H1 (cell line): ENCODE data around the gene CTU1. TPM values are rescaled to one million over a fixed set of nuclear protein-coding genes. Genes with fewer than 3 reads are reported as not detected.

Experiments
- CTCF ChIA-PET: fragments of 300-600 bp; sonication (Branson Sonifier 250); formaldehyde crosslinking; loops from one replicate; lab custom pipeline; 2021; ENCODE audit not compliant: partially characterized antibody; lab: Charles Lee
- POLR2A ChIA-PET: fragments of 300-600 bp; sonication (Branson Sonifier 250); formaldehyde crosslinking; loops from one replicate; lab custom pipeline; 2021; ENCODE audit warnings: inconsistent platforms; ENCODE audit not compliant: partially characterized antibody; lab: Charles Lee
- DNase-seq, 2 experiments: peaks; one replicate each; pipeline versions ENCODE4 v3.0.0 to v3.0.0-alpha.2; 2010 to 2022; ENCODE audit warnings: low spot score in 2 of 2, low read depth in 1 of 2, mixed read lengths in 1 of 2
- FAIRE-seq: peaks from 2 replicates; lab custom pipeline; 2011; peaks lifted over from hg19 to GRCh38; lab: Jason Lieb, UNC
- H2AFZ ChIP-seq: 2 replicates; pipeline ENCODE4 v1.8.1; 2012; ENCODE audit warnings: low read length, inconsistent platforms
- H2AK5ac ChIP-seq: 2 replicates; pipeline ENCODE4 v1.6.1; 2013; ENCODE audit warnings: low read depth, low read length
- H2BK120ac ChIP-seq: replicated peaks from 2 replicates; pipeline ENCODE3; 2013; ENCODE audit warnings: low read depth, low read length, inconsistent platforms
- H2BK12ac ChIP-seq: 2 replicates; pipeline ENCODE4 v1.6.1; 2013; ENCODE audit warnings: low read depth, low read length
- H2BK15ac ChIP-seq: 2 replicates; pipeline ENCODE4 v1.6.1; 2013; ENCODE audit warnings: low read length
- H2BK20ac ChIP-seq: 2 replicates; pipeline ENCODE4 v1.6.1; 2013; ENCODE audit warnings: low read length
- H2BK5ac ChIP-seq: 2 replicates; pipeline ENCODE4 v1.6.1; 2013; ENCODE audit warnings: low read depth, low read length
- H3K14ac ChIP-seq: 2 replicates; pipeline ENCODE4 v1.6.1; 2013; ENCODE audit warnings: inconsistent platforms; ENCODE audit not compliant: insufficient read length
- H3K18ac ChIP-seq: 2 replicates; pipeline ENCODE4 v1.6.1; 2013; ENCODE audit warnings: low read length; ENCODE audit errors: extremely low read depth
- H3K23ac ChIP-seq: 2 replicates; pipeline ENCODE4 v1.6.1; 2013; ENCODE audit warnings: inconsistent platforms; ENCODE audit not compliant: insufficient read length
- H3K23me2 ChIP-seq: 2 replicates; pipeline ENCODE4 v1.6.1; 2013; ENCODE audit warnings: low read depth, low read length
- H3K27ac ChIP-seq: 2 replicates; pipeline ENCODE4 v1.6.1; 2011; ENCODE audit warnings: low read depth, low read length, inconsistent platforms
- H3K27me3 ChIP-seq, 4 experiments: replicated peaks in 1 of 4; 1 replicate in 1 of 4; 2 replicates in 3 of 4; pipeline versions ENCODE4 v1.6.1 to v1.8.1; 2011 to 2013; ENCODE audit warnings: low read length in 3 of 4, mild to moderate bottlenecking in 3 of 4, inconsistent platforms in 2 of 4, mixed read lengths in 2 of 4, moderate library complexity in 1 of 4; ENCODE audit not compliant: control insufficient read depth in 3 of 4, insufficient read depth in 3 of 4; ENCODE audit errors: extremely low read depth in 1 of 4
- H3K36me3 ChIP-seq, 4 experiments: 2 replicates each; pipeline versions ENCODE4 v1.6.1 to v1.8.1; 2011 to 2013; ENCODE audit warnings: mild to moderate bottlenecking in 4 of 4, low read length in 3 of 4, moderate library complexity in 2 of 4, control low read depth in 1 of 4, inconsistent platforms in 1 of 4; ENCODE audit not compliant: insufficient read depth in 4 of 4, control insufficient read depth in 2 of 4
- H3K4ac ChIP-seq: replicated peaks from 2 replicates; pipeline ENCODE3; 2013; ENCODE audit warnings: low read length, low read depth, mixed read lengths, inconsistent platforms; ENCODE audit not compliant: insufficient read length
- H3K4me1 ChIP-seq, 4 experiments: replicated peaks in 1 of 4; 1 replicate in 1 of 4; 2 replicates in 3 of 4; pipeline versions ENCODE4 v1.6.1 to v1.8.1; 2011 to 2013; ENCODE audit warnings: low read length in 3 of 4, inconsistent platforms in 2 of 4, mixed read lengths in 1 of 4; ENCODE audit not compliant: insufficient read depth in 4 of 4, control insufficient read depth in 3 of 4
- H3K4me2 ChIP-seq, 2 experiments: 2 replicates each; pipeline versions ENCODE4 v1.6.1 to v1.8.1; 2011 to 2013; ENCODE audit warnings: low read depth in 2 of 2, low read length in 2 of 2, control low read depth in 1 of 2, inconsistent platforms in 1 of 2, mild to moderate bottlenecking in 1 of 2; ENCODE audit not compliant: insufficient read depth in 1 of 2
- H3K4me3 ChIP-seq, 4 experiments: fragments of 200-600, 300-600 bp in 1 of 4; sonication (generic), shearing (Covaris generic), sonication (Bioruptor Twin) in 1 of 4; 2 replicates each; pipeline versions ENCODE4 v1.5.1 to v1.8.1; 2011 to 2016; ENCODE audit warnings: low read length in 4 of 4, low read depth in 3 of 4, control low read depth in 2 of 4, inconsistent platforms in 2 of 4, mild to moderate bottlenecking in 2 of 4, mixed read lengths in 1 of 4, moderate library complexity in 1 of 4; ENCODE audit not compliant: insufficient read depth in 2 of 4; ENCODE audit errors: extremely low read depth in 1 of 4
- H3K56ac ChIP-seq: replicated peaks from 2 replicates; pipeline ENCODE3; 2013; ENCODE audit warnings: low read depth, mild to moderate bottlenecking, mixed read lengths, low read length, inconsistent platforms; ENCODE audit not compliant: insufficient read length
- H3K79me1 ChIP-seq: 2 replicates; pipeline ENCODE4 v1.6.1; 2013; ENCODE audit warnings: low read depth, low read length, control low read depth
- H3K79me2 ChIP-seq, 2 experiments: 2 replicates each; pipeline versions ENCODE4 v1.6.1 to v1.8.1; 2012 to 2013; ENCODE audit warnings: low read length in 2 of 2, mild to moderate bottlenecking in 2 of 2, inconsistent platforms in 1 of 2; ENCODE audit not compliant: insufficient read depth in 2 of 2, control insufficient read depth in 1 of 2
- H3K9ac ChIP-seq, 4 experiments: replicated peaks in 1 of 4; 1 replicate in 1 of 4; 2 replicates in 3 of 4; pipeline versions ENCODE4 v1.6.1 to v1.8.1; 2011 to 2013; ENCODE audit warnings: low read depth in 3 of 4, low read length in 3 of 4, control low read depth in 2 of 4, mild to moderate bottlenecking in 2 of 4, moderate library complexity in 2 of 4, inconsistent platforms in 1 of 4; ENCODE audit errors: extremely low read depth in 1 of 4
- H3K9me3 ChIP-seq, 2 experiments: 2 replicates each; pipeline versions ENCODE4 v1.6.1 to v1.8.1; 2012 to 2013; ENCODE audit warnings: mild to moderate bottlenecking in 2 of 2, moderate library complexity in 2 of 2, control low read depth in 1 of 2, inconsistent platforms in 1 of 2, low read depth in 1 of 2, low read length in 1 of 2, mixed read lengths in 1 of 2; ENCODE audit not compliant: insufficient read depth in 2 of 2
- H4K20me1 ChIP-seq, 2 experiments: replicated peaks in 1 of 2; 2 replicates each; pipeline versions ENCODE3 to v1.8.1; 2011 to 2013; ENCODE audit warnings: inconsistent platforms in 2 of 2, low read length in 2 of 2, mild to moderate bottlenecking in 1 of 2; ENCODE audit not compliant: insufficient read depth in 2 of 2, control insufficient read depth in 1 of 2
- H4K5ac ChIP-seq: 2 replicates; pipeline ENCODE4 v1.6.1; 2013; ENCODE audit warnings: low read length, low read depth, mixed read lengths, inconsistent platforms; ENCODE audit not compliant: insufficient read length
- H4K8ac ChIP-seq: 2 replicates; pipeline ENCODE4 v1.8.0; 2013; ENCODE audit warnings: mild to moderate bottlenecking, moderate library complexity, low read length, inconsistent platforms; ENCODE audit not compliant: insufficient read depth; ENCODE audit errors: extremely low read depth
- H4K91ac ChIP-seq: replicated peaks from 2 replicates; pipeline ENCODE3; 2013; ENCODE audit warnings: low read length, mixed read lengths, inconsistent platforms; ENCODE audit not compliant: insufficient read length
- HDAC2 ChIP-seq, 2 experiments: fragments of 300-600 bp in 1 of 2; sonication (generic) in 1 of 2; IDR thresholded peaks; 2 replicates each; pipeline ENCODE4 v1.6.1; 2011 to 2012; ENCODE audit warnings: low read depth in 2 of 2, low read length in 2 of 2, mild to moderate bottlenecking in 2 of 2, moderate library complexity in 2 of 2, borderline replicate concordance in 1 of 2, inconsistent platforms in 1 of 2
- RFX5 ChIP-seq: IDR thresholded peaks from 2 replicates; pipeline ENCODE4 v1.6.1; 2011; ENCODE audit warnings: low read depth, low read length, improper control_type of control experiment, borderline replicate concordance
- TAF1 ChIP-seq: IDR thresholded peaks from 2 replicates; pipeline ENCODE4 v1.6.1; 2011; ENCODE audit warnings: mild to moderate bottlenecking, low read depth, low read length
- WGBS, 2 experiments: shearing (Covaris generic) in 1 of 2; methylation state at CpG; one replicate each; pipeline versions ENCODE4 v1.1.6 to v1.1.7; 2013 to 2015; ENCODE audit warnings: low lambda C conversion rate in 2 of 2, mixed read lengths in 2 of 2, inconsistent platforms in 1 of 2, low coverage in 1 of 2, missing lambda C conversion rate in 1 of 2; ENCODE audit not compliant: insufficient replicate concordance in 2 of 2, insufficient coverage in 1 of 2, insufficient read length in 1 of 2; ENCODE audit errors: extremely low coverage in 1 of 2, missing lambda C conversion rate in 1 of 2; 5-methylcytosine and 5-hydroxymethylcytosine counted together
- polyA plus RNA-seq, 7 experiments: library from polyadenylated mRNA; depleted of rRNA in 3 of 7; stranded (reverse) in 5 of 7; unstranded in 2 of 7; fragments of >200 nt in 5 of 7; fragments of 200-250 nt in 2 of 7; gene quantifications; 1 replicate in 5 of 7; 2 replicates in 1 of 7; 4 replicates in 1 of 7; pipeline versions ENCODE4 v1.2.1 to v1.2.3, GENCODE V29; 2011 to 2013; ENCODE audit warnings: missing spikeins in 2 of 7, mixed read lengths in 2 of 7
- total RNA-seq: library from RNA; stranded (reverse); fragmentation: NEBNext Ultra II Directional; extraction: Animal tissue kit (Norgen Biotek cat#: 25700); gene quantifications from 2 replicates; pipeline ENCODE4 v1.2.1, GENCODE V29; 2021

CTU1 gene
- total and polyA plus RNA-seq, 2 of the 8 experiments (the other 6 are each of a cell fraction or from before 2014, with no cell fraction given): 4.6 to 7.2 TPM

DNA sequence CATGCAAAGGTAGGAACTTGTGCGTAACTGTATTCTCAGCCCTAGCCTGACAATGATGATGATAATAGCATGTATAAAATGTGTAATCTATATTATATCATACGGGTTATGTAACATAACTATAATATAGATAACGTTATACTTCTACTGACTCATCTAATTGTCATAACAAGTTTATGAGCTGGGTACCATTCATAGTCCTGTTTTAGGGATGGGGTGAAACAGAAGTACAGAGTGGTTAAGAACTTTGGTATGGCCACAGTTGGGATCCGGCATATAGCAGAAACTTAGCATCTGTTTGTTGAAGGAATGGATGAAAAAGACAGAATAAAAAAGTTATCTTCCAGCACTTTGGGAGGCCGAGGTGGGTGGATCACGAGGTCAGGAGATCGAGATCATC lies 5.2 kb downstream of the CTU1 start:
- Histone ChIP-seq H2BK20ac (no peak overlapping the region), H3K18ac (no peak overlapping the region), H3K27ac (no peak overlapping the region), H4K8ac (no peak overlapping the region), H3K23ac (no peak overlapping the region), H4K5ac (no peak overlapping the region), H3K36me3 (peaks cover 0 to 7% (median 1%) of the 10 kb centered on the region in 4 experiments; a peak in 4 of 8 replicates), H3K27me3 (no peaks in the 10 kb centered on the region; a peak in 1 of 7 replicates), H3K4me1 (peaks cover 0 to 6% (median 0%) of the 10 kb centered on the region in 4 experiments; a peak in 3 of 7 replicates), H3K9me3 (no peaks in the 10 kb centered on the region), H2BK12ac (no peak overlapping the region), H4K20me1 (peaks cover 2 to 8% of the 10 kb centered on the region in 2 experiments), H3K79me1 (peaks cover 6% of the 10 kb centered on the region), H3K56ac (no peak overlapping the region), H4K91ac (no peak overlapping the region), H3K79me2 (no peaks in the 10 kb centered on the region), H3K9ac (no peak overlapping the region), H3K4ac (no peak overlapping the region), H3K4me3 (no peak overlapping the region), H2AFZ (no peak overlapping the region), H2AK5ac (no peak overlapping the region), H3K23me2 (peaks cover 7% of the 10 kb centered on the region; the same call in 1 of the 2 replicates), H2BK120ac (no peak overlapping the region), H3K14ac (no peak overlapping the region), H3K4me2 (no peak overlapping the region), H2BK5ac (no peak overlapping the region), H2BK15ac (no peak overlapping the region)
- no peak for DNase-seq
- WGBS, 2 experiments: 91% methylated on average over 7 of the region's 7 CpGs; no CpG with 5 or more reads in 1 of the 2 experiments
- FAIRE-seq: no peak
- ChIA-PET POLR2A (no interaction called here), CTCF (interaction anchor here (1.1 kb wide), 1 partner anchor 86 kb away, joined by 3 read pairs; no protein-coding TSS in a partner anchor)
- TF ChIP-seq TAF1 (no peak), HDAC2 (IDR thresholded peaks at IDR 0.05; ENCODE audit: borderline replicate concordance in 1 of 2, low read depth in 2 of 2, low read length in 2 of 2) (no peak), RFX5 (no peak)
